HUES64 (cell line): Measurements from ENCODE around the gene BCOR.

ENCODE experiments used
- H3K27ac ChIP-seq: 2 replicates; pipeline ENCODE4 v1.7.0; 2013; ENCODE audit warnings: low read depth, low read length, inconsistent platforms
- H3K27me3 ChIP-seq: 2 replicates; pipeline ENCODE4 v1.6.1; 2013; ENCODE audit warnings: mild to moderate bottlenecking, low read length; ENCODE audit not compliant: insufficient read depth
- H3K36me3 ChIP-seq: 2 replicates; pipeline ENCODE4 v1.6.1; 2013; ENCODE audit warnings: mild to moderate bottlenecking, low read length; ENCODE audit not compliant: insufficient read depth
- H3K4me1 ChIP-seq: 2 replicates; pipeline ENCODE4 v1.6.1; 2013; ENCODE audit warnings: mild to moderate bottlenecking, low read length, moderate library complexity; ENCODE audit not compliant: insufficient read depth
- H3K4me3 ChIP-seq: 2 replicates; pipeline ENCODE4 v1.5.1; 2013; ENCODE audit warnings: mild to moderate bottlenecking, low read length, moderate library complexity
- H3K9ac ChIP-seq: 2 replicates; pipeline ENCODE4 v1.6.1; 2013; ENCODE audit warnings: mild to moderate bottlenecking, low read depth, low read length
- H3K9me3 ChIP-seq: 2 replicates; pipeline ENCODE4 v1.6.1; 2013; ENCODE audit warnings: low read depth, low read length; ENCODE audit not compliant: insufficient read depth
- WGBS: fragments of 150-250, 120-280 bp; methylation state at CpG from one replicate; pipeline ENCODE4 v1.1.7; 2013; ENCODE audit warnings: missing lambda C conversion rate; 5-methylcytosine and 5-hydroxymethylcytosine counted together

The BCOR gene

GRCh38 chrX:40096395-40097091, 1.2 kb downstream of the BCOR start:
- under 1% methylated on average over 63 of the region's 66 CpGs for WGBS
- H3K9me3 ChIP-seq, result no peaks in the 10 kb centered on the region
- peaks cover 30% of the 10 kb centered on the region for H3K27me3 ChIP-seq
- H3K4me1 ChIP-seq, result peaks cover 11% of the 10 kb centered on the region
- peak overlapping the region; percentile 65 for H3K4me3 ChIP-seq
- H3K27ac ChIP-seq, result peak overlapping the region; percentile 55; the same call in 1 of the 2 replicates
- H3K36me3 ChIP-seq, result no peaks in the 10 kb centered on the region
- H3K9ac ChIP-seq, result peak overlapping the region; percentile 73

DNA sequence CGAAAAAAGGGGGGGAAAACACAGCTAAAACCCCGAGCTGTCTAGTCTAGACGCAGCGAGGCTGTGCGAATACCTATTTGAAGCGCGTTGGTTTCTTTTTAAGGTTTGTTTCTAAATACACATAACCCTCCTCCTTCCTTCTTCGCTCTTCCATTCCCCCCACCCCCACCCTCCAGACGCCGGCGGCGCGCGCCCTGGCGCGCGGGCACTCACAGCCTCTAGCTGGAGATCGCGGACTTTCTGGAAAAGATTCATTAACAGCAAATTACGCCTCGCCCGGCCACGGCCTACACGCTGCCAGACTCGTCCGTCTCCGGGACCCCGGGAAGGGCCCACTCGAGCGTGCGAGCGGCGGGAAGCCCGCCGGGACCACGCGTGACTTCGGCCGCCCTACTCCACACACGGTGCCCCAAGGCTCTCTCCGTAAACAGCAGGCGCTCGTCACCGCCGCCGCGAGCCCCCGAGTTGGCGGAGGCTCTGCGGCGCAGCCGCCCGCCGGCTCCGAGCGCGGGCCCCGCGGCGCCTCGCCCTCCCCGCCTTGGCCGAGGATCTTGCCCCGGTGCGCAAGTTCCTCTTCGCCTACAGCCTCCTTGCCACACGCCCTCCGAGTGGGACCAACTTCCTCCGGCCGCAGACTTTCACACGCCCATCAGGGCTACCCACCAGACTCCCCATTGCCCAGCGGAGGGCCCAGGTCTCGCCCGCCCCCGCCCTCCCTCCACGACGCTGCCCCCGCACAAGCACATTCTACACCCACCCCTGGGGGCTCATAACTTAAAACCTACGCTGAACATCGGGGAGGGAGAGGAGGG, 2.0 kb downstream of the BCOR start:
- no peaks in the 10 kb centered on the region for H3K9me3 ChIP-seq
- peaks cover 27% of the 10 kb centered on the region for H3K27me3 ChIP-seq
- no peak overlapping the region; the same call in 1 of the 2 replicates for H3K27ac ChIP-seq
- under 1% methylated on average over 68 of the region's 80 CpGs for WGBS
- H3K4me1 ChIP-seq, result peaks cover 7% of the 10 kb centered on the region
- H3K9ac ChIP-seq, result peak overlapping the region; percentile 73
- peak overlapping the region; percentile 65 for H3K4me3 ChIP-seq
- no peaks in the 10 kb centered on the region for H3K36me3 ChIP-seq

DNA sequence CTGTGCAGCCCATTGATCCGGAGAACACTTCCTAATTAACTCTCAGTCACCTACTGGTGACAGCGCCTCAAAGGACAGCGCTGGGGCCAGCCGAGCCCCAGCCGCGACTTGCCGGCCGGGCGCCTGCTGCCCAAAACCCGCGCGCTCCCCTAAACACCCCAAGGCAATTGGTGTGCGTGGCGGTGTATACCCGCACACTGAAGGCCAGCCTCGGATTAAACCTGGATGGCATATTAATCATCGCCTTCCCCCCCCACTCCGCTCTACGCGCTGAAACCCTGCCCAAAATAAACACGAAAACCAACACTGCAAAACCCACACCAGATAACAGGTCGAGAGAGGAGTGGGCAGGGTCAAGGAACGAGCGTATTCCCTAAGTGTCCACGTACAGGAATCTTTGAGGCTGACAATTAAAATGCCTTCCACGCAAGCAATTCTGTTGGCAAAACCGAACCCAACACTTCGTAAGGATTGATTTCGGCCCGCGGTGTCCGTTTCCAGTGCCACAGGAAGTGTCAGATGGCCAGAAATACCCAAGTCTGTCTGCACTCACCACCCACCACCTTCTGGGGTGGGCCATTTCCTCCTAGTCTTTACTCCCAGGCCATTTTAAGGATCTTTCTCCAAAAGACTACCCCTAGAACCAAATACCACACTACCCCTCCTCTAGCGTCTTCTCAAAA, 2.7 kb downstream of the BCOR start:
- no peak overlapping the region for H3K27ac ChIP-seq
- peak overlapping the region; percentile 73 for H3K9ac ChIP-seq
- no peaks in the 10 kb centered on the region for H3K9me3 ChIP-seq
- H3K4me3 ChIP-seq, result peak overlapping the region; percentile 65
- no peaks in the 10 kb centered on the region for H3K36me3 ChIP-seq
- peaks cover 6% of the 10 kb centered on the region for H3K4me1 ChIP-seq
- 0% methylated on average over 33 of the region's 33 CpGs for WGBS
- H3K27me3 ChIP-seq, result peaks cover 22% of the 10 kb centered on the region

- Histone ChIP-seq H3K27ac (peak overlapping the region; percentile 10; the same call in 1 of the 2 replicates), H3K27me3 (peaks cover 14% of the 10 kb centered on the region), H3K4me3 (peak overlapping the region; percentile 65), H3K4me1 (peaks cover 4% of the 10 kb centered on the region; the same call in 1 of the 2 replicates), H3K36me3 (no peaks in the 10 kb centered on the region), H3K9ac (peak overlapping the region; percentile 69), H3K9me3 (no peaks in the 10 kb centered on the region)
- under 1% methylated on average over 73 of the region's 76 CpGs for WGBS
These were observed 3.5 kb downstream of the BCOR start for GRCh38 chrX:40094041-40094899.

- Histone ChIP-seq H3K36me3 (no peaks in the 10 kb centered on the region), H3K4me1 (peaks cover 10% of the 10 kb centered on the region; the same call in 1 of the 2 replicates), H3K4me3 (peak overlapping the region; percentile 65), H3K27ac (peak overlapping the region; percentile 82; the same call in 1 of the 2 replicates), H3K9me3 (no peaks in the 10 kb centered on the region), H3K9ac (peak overlapping the region; percentile 69), H3K27me3 (peaks cover 13% of the 10 kb centered on the region; the same call in 1 of the 2 replicates)
- 3% methylated on average over 10 of the region's 10 CpGs for WGBS
These were observed 4.2 kb downstream of the BCOR start for GRCh38 chrX:40093586-40093985.

DNA sequence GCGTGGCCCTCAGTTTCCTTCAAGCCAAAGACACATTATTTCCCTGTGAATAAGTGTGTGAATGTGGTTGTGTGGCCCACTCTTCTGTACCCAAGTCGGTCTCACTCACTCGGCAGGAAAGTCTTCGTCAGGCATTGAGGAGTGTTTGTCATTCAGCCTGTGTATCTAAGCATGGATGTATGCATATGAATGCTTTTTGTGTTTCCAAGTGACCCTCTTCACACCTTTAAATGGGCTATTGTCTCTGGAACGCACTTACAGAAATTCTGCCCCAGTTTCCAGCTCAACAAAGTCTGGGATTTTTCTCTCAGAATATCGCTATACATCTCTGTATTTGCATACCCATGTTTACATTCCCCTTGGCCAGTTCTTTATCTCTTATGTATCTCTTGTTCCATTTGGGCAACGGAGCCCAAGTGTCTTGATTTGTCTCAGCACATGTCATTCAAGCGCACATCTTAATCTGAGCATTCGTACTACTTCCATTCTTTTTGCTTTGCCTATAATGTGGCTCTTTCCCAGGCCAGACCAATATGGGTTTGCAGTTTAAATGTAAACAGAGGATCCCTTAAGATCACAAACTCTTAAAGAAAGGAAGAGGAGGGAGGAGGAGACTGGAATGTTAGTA, 4.8 kb downstream of the BCOR start:
- Histone ChIP-seq H3K4me3 (peak overlapping the region; percentile 65), H3K4me1 (peaks cover 17% of the 10 kb centered on the region; the same call in 1 of the 2 replicates), H3K9ac (peak overlapping the region; percentile 81), H3K27me3 (peaks cover 13% of the 10 kb centered on the region; the same call in 1 of the 2 replicates), H3K27ac (peak overlapping the region; percentile 93; the same call in 1 of the 2 replicates), H3K9me3 (no peaks in the 10 kb centered on the region), H3K36me3 (no peaks in the 10 kb centered on the region)
- 4% methylated on average over 9 of the region's 9 CpGs for WGBS

- peak overlapping the region; percentile 81 for H3K9ac ChIP-seq
- H3K4me3 ChIP-seq, result peak overlapping the region; percentile 65
- peaks cover 23% of the 10 kb centered on the region for H3K27me3 ChIP-seq
These were observed 5.9 kb downstream of the BCOR start for GRCh38 chrX:40091691-40092421.

GRCh38 chrX:40090961-40091360, 6.8 kb downstream of the BCOR start:
- Histone ChIP-seq H3K27me3 (peaks cover 32% of the 10 kb centered on the region), H3K27ac (peak overlapping the region; percentile 93), H3K9ac (peak overlapping the region; percentile 81), H3K4me3 (peak overlapping the region; percentile 65), H3K4me1 (peaks cover 36% of the 10 kb centered on the region), H3K36me3 (no peaks in the 10 kb centered on the region), H3K9me3 (no peaks in the 10 kb centered on the region)
- WGBS, result 1% methylated on average over 4 of the region's 7 CpGs

More at GRCh38 chrX:40091691-40092421, 5.9 kb downstream of the BCOR start:
- no peaks in the 10 kb centered on the region for H3K36me3 ChIP-seq
- H3K4me1 ChIP-seq, result peaks cover 27% of the 10 kb centered on the region
- no peaks in the 10 kb centered on the region for H3K9me3 ChIP-seq
- H3K27ac ChIP-seq, result peak overlapping the region; percentile 93
- 2% methylated on average over 69 of the region's 70 CpGs for WGBS

DNA sequence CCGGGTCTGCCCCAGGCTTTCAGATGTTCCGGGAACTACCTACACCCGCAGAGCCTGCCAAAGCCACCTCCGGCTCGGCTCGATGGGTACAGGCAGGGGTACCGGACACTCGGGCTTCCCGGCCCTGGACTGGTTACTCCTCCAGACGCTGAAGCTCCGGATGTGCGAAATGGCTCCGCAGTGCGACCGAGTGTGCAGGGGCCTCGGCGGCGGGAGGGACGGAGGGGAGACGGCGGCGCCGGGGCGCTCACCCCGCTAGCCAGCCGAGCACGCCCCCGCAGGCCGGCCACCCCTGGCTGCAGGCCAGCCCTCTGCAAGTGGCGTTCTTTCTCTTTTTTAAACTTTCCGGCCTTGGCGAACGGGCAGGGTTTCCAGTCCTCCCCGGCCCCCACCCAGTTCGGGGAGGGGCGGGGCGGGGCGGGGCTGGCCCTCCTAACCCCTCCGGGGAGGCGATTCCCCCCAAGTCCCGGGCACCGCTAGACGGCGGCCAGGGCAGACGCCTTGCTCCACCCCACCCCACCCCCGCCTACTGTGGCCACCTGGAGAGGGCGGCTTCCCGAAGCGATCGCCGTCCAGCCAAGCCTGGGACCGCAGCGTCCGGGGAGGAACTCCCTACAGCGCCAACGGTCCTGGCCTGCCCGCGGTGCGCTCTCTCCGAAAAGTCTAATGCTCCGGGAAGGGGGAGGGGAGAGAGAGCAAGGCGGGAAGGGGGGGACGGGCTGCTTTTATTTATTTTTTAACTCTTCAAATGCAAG, 7.5 kb downstream of the BCOR start:
- peaks cover 40% of the 10 kb centered on the region for H3K27me3 ChIP-seq
- peaks cover 44% of the 10 kb centered on the region for H3K4me1 ChIP-seq
- peak overlapping the region; percentile 93; the same call in 1 of the 2 replicates for H3K27ac ChIP-seq
- no peaks in the 10 kb centered on the region for H3K9me3 ChIP-seq
- H3K4me3 ChIP-seq, result peak overlapping the region; percentile 65
- no peaks in the 10 kb centered on the region for H3K36me3 ChIP-seq
- under 1% methylated on average over 59 of the region's 63 CpGs for WGBS
- peak overlapping the region; percentile 81 for H3K9ac ChIP-seq
